ACC112 (cell line): ENCODE data around the gene LAMA5.

Experiments used
- H2AFZ ChIP-seq: fragments of 200-600 bp; sonication (generic); one replicate; pipeline ENCODE4 v1.6.0; 2017; ENCODE audit warnings: antibody characterized with exemption, low read length; ENCODE audit not compliant: unreplicated experiment
- H3K27ac ChIP-seq: fragments of 200-600 bp; sonication (generic); 2 replicates; pipeline ENCODE4 v1.5.1; 2014; ENCODE audit warnings: low read depth, mild to moderate bottlenecking, antibody characterized with exemption, low read length, moderate library complexity
- H3K27me3 ChIP-seq: fragments of 200-600 bp; sonication (generic); 2 replicates; pipeline ENCODE4 v1.6.1; 2014; ENCODE audit warnings: mild to moderate bottlenecking, antibody characterized with exemption, low read length, moderate library complexity, mixed read lengths; ENCODE audit not compliant: insufficient read depth
- H3K36me3 ChIP-seq: fragments of 200-600 bp; sonication (generic); 2 replicates; pipeline ENCODE4 v1.6.1; 2016; ENCODE audit warnings: mild to moderate bottlenecking, antibody characterized with exemption, low read length, moderate library complexity, mixed read lengths; ENCODE audit not compliant: insufficient read depth
- H3K4me1 ChIP-seq: fragments of 200-600 bp; sonication (generic); one replicate; pipeline ENCODE4 v1.6.1; 2016; ENCODE audit warnings: low read length, mixed read lengths; ENCODE audit not compliant: insufficient read depth, unreplicated experiment, control insufficient read depth
- H3K4me3 ChIP-seq: fragments of 200-600 bp; sonication (generic); 2 replicates; pipeline ENCODE4 v1.5.1; 2014; ENCODE audit warnings: mild to moderate bottlenecking, low read depth, low read length
- H3K79me2 ChIP-seq: fragments of 200-600 bp; sonication (generic); one replicate; pipeline ENCODE4 v1.6.0; 2016; ENCODE audit warnings: low read length; ENCODE audit not compliant: control insufficient read depth, unreplicated experiment, insufficient read depth

Gene LAMA5

DNA sequence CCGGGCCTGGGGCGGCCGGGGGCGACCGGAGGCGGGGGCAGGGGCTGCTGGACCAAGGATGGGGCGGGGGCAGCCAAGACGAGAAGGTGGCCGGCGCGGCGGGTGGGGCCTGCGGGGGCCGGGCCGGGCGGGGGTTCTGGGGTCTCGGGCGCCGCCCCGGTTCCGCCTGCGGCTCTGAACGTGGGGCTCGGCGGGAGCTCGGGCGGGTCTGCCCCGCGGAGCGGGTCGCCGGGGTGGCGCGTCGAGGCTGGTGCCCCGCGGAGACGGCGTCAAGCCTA, 64.1 kb downstream of the LAMA5 start:
- peak overlapping the region; percentile 56; the same call in 1 of the 2 replicates for H3K27ac ChIP-seq

DNA sequence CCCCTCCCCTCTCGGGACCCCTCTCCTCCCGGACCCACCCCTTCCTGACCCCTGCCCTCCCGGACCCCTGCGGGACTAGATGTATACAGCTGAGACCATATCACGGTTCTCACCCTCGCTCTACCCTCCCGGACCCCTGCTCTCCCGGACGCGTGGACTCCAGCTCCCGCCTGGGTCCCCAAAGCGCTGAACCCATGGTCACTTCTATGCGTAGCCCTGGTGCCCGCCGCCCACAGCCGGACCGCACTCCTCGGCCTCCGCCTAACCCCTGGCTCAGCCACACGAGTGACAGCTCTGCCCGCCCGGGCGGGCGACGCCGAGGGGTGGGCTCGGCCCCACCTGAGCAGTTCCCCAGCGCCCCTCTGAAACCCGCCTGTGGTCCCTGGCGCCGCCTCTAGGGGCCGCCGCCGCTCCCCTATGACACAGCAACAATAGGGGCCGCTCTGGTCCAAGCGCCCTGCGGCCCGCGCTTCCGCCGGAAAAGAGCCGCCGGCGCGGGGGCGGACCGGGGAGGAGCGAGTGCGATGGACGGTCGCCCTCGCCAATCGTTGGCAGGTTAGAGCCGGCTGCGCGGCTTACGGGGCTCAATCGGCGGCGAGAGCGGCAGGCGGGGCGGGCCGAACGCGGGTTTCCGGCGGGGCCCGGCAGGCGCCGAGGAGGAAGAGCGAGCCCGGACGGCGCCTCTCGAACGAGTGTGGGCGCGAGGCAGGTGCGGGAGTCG, 64.6 kb downstream of the LAMA5 start, which contains the start of gene ADRM1:
Gene ADRM1, plus strand, starts transcription at position 657 of the 721 bp plus-strand sequence. CDS start 572 bp downstream, outside the sequence.
- H3K4me1 ChIP-seq, result peaks cover 18% of the 10 kb centered on the region
- peak within 1 kb of the TSS; percentile 100 for H3K4me3 ChIP-seq
- H2AFZ ChIP-seq, result peak within 1 kb of the TSS; percentile 80
- no peaks in the 10 kb centered on the region for H3K36me3 ChIP-seq
- H3K79me2 ChIP-seq, result peaks cover 39% of the 10 kb centered on the region
- H3K27me3 ChIP-seq, result no peaks in the 10 kb centered on the region
- peak within 1 kb of the TSS; percentile 95 for H3K27ac ChIP-seq

More for the DNA sequence above, 64.1 kb downstream of the LAMA5 start:
- peaks cover 2% of the 10 kb centered on the region; the same call in 1 of the 2 replicates for H3K36me3 ChIP-seq
- H3K4me1 ChIP-seq, result peaks cover 18% of the 10 kb centered on the region
- H3K4me3 ChIP-seq, result peak overlapping the region; percentile 100
- no peak overlapping the region for H2AFZ ChIP-seq
- H3K79me2 ChIP-seq, result peaks cover 39% of the 10 kb centered on the region
- no peaks in the 10 kb centered on the region for H3K27me3 ChIP-seq

DNA sequence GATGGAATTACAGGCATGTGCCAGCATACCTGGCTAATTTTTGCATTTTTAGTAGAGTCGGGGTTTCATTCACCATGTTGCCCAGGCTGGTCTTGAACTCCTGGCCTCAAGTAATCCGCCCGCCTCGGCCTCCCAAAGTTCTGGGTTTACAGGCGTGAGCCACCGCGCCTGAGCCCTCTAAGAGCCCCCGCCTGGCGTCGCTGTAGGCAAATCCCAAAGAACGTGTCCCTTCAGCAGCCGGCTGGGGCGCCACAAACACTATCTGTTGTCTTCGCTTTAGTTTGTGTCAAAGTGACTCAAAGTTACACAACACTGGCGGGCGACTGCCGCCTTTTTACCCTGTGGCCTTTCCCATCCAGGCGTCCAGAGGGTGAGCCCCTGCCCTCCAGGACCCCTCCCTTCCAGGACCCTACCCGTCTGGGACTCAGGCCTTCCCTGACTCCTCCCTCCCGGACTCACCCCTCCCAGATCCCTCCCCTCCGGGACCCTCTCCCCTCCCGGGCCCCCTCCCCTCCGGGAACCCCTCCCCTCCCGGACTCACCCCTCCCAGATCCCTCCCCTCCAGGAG, 65.3 kb downstream of the LAMA5 start:
- Histone ChIP-seq H3K36me3 (no peaks in the 10 kb centered on the region), H2AFZ (peak overlapping the region; percentile 80), H3K4me3 (peak overlapping the region; percentile 100), H3K79me2 (peaks cover 36% of the 10 kb centered on the region), H3K27me3 (no peaks in the 10 kb centered on the region), H3K27ac (peak overlapping the region; percentile 95), H3K4me1 (peaks cover 18% of the 10 kb centered on the region)

DNA sequence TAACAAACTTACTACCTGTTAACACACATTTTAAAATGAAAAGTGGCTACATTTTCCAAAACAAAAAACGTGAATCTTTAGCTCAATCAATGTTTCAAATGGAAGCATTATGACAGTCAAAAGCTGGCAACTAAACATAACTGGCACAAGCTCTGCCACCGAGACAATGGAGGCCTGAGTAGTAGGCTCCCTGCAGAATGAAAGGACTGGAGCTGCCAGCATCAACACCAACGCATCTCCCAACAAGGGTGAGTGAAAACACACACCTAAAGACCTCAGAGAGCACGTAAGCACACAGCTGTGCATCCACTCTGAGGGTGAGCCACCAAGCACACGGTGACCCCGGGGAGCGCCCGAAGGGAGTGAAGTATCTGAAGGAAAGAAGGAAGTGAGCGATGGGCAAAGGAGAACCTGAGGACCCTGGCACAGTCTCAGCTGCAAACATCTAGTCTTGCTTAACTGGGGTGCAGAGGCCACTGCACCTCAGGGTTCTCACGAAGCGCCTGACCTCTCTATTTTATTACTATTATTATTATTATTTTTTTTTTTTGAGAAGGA, 65.9 kb downstream of the LAMA5 start:
- Histone ChIP-seq H3K27ac (no peak overlapping the region), H3K36me3 (no peaks in the 10 kb centered on the region), H2AFZ (no peak overlapping the region), H3K4me1 (peaks cover 18% of the 10 kb centered on the region), H3K79me2 (peaks cover 32% of the 10 kb centered on the region), H3K27me3 (no peaks in the 10 kb centered on the region), H3K4me3 (no peak overlapping the region)

DNA sequence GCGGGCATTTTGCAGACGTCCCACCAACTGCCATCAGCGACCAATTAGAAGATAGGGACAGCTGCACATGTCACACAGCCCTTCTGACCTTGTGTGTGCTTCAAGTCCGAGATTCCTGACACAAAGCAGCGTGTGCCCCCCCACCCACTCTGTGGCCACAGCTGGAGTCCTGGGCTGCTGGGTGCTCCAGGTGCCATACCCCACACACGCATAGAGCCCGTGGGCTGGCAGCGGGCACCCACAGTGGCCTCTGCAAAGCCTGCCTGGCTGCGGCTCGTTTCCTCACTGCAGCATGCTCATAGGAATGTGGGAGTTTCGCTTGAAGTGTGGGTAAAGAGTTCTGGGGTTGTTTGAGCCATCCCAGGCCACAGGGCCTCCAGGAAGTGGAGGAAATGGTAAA, 66.8 kb downstream of the LAMA5 start:
- Histone ChIP-seq H3K27me3 (no peaks in the 10 kb centered on the region), H3K27ac (no peak overlapping the region), H2AFZ (no peak overlapping the region), H3K36me3 (no peaks in the 10 kb centered on the region), H3K79me2 (peaks cover 23% of the 10 kb centered on the region), H3K4me3 (no peak overlapping the region), H3K4me1 (peaks cover 13% of the 10 kb centered on the region)

DNA sequence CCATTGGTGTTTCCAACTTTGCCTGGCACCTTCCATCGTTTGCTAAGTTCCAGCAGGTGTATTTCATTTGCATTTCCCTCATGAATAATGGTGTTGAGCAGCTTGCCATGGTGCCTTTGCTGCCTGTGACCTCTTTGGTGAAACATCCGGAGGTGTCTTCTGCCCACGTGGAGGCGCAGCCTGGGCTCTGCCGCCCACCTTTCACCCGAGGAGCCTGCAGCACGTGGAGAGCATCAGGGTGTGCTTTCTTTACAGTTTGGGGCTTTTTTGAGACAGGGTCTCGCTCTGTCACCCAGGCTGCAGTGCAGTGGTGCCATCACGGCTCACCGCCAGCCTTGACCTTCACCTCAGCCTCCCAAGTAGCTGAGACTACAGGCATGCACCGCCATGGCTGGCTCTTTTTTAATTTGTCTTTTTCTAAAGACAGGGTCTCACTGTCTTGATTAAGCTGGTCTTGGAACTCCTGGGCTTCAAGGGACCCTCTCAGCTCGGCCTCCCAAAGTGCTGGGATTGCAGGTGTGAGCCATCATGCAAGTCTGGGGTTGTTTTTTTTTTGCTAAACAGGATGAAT, 67.4 kb downstream of the LAMA5 start:
- Histone ChIP-seq H3K27ac (no peak overlapping the region), H3K4me3 (no peak overlapping the region), H3K27me3 (no peaks in the 10 kb centered on the region), H3K36me3 (no peaks in the 10 kb centered on the region), H3K4me1 (peaks cover 7% of the 10 kb centered on the region), H2AFZ (no peak overlapping the region), H3K79me2 (peaks cover 18% of the 10 kb centered on the region)

DNA sequence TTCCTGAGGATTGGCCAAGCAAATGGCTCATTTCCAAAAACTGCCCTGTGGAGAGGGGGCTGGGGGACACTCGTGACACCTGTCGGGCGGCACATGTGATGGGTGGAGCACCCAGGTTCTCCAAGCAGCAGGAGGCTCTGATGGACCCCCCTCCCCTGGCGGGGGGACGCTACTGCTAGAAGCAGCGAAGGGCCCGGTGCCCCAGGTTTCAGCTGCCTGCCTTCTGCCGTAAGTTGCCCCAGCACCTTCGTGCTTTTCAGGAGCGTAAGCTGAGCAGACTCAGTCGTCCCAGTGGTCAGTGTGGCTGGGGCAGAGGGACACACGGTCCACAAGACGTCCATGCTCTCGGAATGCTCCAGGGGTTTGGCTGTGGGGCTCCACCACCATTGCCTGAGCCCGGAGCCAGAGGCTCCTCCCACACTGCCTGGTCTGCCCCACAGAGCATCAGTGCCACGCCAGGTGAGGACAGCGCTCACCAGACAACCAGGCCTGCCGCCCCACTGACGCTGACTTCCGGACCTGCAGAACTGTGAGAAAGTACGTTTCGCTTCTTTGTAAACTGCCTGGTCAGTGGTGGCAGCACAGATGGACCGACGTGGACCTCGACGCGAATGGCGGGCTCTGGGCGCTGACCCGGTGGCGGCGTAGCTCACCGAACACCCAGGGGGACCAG, 68.4 kb downstream of the LAMA5 start:
- Histone ChIP-seq H3K4me3 (no peak overlapping the region), H3K36me3 (no peaks in the 10 kb centered on the region), H3K4me1 (no peaks in the 10 kb centered on the region), H3K79me2 (peaks cover 7% of the 10 kb centered on the region), H2AFZ (no peak overlapping the region), H3K27me3 (no peaks in the 10 kb centered on the region), H3K27ac (no peak overlapping the region)

DNA sequence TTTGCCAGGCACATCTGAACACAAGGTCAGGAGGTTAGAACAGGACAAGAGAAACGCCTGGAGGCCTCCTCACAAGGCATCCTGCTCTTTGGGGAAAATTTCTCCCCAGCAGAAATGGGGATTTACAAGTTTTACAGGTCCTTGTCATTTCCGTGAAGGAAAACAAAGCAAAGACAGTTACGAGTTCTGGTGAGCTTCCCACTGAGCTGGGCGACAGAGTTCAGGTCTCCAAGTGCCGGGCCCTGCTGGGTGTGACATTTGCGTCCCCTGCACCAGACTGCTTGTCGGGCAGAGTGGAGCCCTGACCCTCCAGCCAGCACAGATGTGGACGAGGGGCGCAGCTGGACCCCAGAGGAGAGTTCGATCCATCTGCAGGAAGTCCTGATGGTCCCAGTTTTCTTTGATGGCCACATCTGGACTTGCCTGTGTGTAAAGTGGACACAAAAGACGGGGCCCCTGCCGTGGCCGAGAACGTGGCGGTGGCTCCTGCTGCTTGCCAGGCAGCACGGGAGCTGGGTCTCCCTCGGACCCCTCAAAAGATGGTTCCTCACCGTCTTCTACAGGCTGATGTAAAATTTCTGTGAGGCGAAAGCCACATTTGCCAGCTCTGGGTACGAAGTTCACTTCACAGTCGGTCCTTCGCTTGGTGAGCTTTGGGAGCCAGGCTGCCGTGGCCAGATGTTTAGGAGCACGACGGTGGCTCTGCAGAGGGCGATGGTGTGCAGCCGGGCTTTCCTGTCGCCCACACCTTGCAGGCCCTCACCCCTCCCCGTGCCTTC, 69.5 kb downstream of the LAMA5 start:
- no peak overlapping the region for H2AFZ ChIP-seq
- H3K79me2 ChIP-seq, result no peaks in the 10 kb centered on the region
- H3K27ac ChIP-seq, result no peak overlapping the region
- no peaks in the 10 kb centered on the region for H3K36me3 ChIP-seq
- H3K27me3 ChIP-seq, result no peaks in the 10 kb centered on the region
- no peaks in the 10 kb centered on the region for H3K4me1 ChIP-seq
- no peak overlapping the region for H3K4me3 ChIP-seq

DNA sequence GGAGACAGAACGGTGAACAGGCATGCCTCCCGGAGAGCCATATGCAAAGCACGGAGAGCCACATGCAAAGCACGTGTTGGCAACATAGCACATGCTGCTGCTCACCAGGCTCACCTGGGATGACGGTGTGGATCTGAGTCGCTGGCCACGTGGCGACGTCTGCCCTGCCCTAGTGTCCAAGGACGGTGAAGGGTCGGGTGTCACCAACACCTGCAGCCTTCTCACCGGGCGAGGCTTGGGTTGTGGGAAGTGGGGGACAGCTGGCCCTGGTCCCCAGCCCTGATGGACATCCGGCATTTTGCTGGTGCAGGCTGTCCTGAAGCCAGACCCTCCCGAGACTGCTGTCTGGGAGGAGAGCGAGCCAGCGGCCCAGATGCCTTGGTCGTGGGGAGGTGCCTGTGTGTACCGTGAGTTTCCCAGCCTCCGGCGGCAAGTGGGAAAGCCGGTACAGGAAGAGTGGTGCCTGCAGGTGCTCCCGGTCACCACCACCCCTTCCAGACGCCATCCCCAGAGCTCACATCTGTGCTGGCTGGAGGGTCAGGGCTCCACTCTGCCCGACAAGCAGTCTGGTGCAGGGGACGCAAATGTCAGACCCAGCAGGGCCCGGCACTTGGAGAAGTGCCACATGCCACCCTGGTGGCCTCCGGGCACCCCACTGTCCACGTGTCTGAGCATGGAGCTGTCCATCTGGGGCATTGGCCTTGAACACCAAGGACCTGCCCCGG, 70.2 kb downstream of the LAMA5 start:
- no peak overlapping the region for H3K4me3 ChIP-seq
- no peaks in the 10 kb centered on the region for H3K36me3 ChIP-seq
- H3K79me2 ChIP-seq, result no peaks in the 10 kb centered on the region
- no peaks in the 10 kb centered on the region for H3K4me1 ChIP-seq
- no peaks in the 10 kb centered on the region for H3K27me3 ChIP-seq
- no peak overlapping the region for H3K27ac ChIP-seq
- no peak overlapping the region for H2AFZ ChIP-seq
